ENCODE measurements around the gene SLC35E1.
"Not testable (repeated sequence)": the region's sequence is repeated elsewhere in the genome, so short reads cannot be mapped to it uniquely, and the experiment has no call there.

DNA sequence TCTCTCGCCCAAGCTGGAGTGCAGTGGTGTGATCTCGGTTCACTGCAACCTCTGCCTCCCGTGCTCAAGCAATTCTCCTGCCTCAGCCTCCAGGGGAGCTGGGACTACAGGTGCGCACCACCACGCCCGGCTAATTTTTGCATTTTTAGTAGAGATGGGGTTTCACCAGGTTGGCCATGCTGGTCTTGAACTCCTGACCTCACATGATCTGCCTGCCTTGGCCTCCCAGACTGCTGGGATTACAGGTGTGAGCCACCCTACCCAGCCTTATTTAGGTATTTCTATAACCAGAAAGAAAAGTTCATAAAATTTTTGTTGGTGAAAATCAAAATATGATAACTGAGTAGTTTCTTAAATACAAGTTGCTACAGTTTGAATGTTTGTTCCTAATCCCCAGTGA lies 28.5 kb downstream of the SLC35E1 start:
- TF ChIP-seq, protein P1, sequence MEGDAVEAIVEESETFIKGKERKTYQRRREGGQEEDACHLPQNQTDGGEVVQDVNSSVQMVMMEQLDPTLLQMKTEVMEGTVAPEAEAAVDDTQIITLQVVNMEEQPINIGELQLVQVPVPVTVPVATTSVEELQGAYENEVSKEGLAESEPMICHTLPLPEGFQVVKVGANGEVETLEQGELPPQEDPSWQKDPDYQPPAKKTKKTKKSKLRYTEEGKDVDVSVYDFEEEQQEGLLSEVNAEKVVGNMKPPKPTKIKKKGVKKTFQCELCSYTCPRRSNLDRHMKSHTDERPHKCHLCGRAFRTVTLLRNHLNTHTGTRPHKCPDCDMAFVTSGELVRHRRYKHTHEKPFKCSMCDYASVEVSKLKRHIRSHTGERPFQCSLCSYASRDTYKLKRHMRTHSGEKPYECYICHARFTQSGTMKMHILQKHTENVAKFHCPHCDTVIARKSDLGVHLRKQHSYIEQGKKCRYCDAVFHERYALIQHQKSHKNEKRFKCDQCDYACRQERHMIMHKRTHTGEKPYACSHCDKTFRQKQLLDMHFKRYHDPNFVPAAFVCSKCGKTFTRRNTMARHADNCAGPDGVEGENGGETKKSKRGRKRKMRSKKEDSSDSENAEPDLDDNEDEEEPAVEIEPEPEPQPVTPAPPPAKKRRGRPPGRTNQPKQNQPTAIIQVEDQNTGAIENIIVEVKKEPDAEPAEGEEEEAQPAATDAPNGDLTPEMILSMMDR (IDR thresholded peaks at IDR 0.05) = not testable (repeated sequence)
- TF ChIP-seq POLR2A (IDR thresholded peaks at IDR 0.05) = not testable (repeated sequence)

All from adrenal gland (tissue), 5 donors.